Measurements from ENCODE around the gene PTPN1. TPM values are rescaled to one million over a fixed set of nuclear protein-coding genes. Genes with fewer than 3 reads are reported as not detected.
"Not testable (repeated sequence)": the region's sequence is repeated elsewhere in the genome, so short reads cannot be mapped to it uniquely, and the experiment has no call there.

PTPN1 gene
- polyA plus RNA-seq, 1 donor (not counting 4 experiments of a cell fraction or from before 2014, with no cell fraction given), result 61.6 TPM

DNA sequence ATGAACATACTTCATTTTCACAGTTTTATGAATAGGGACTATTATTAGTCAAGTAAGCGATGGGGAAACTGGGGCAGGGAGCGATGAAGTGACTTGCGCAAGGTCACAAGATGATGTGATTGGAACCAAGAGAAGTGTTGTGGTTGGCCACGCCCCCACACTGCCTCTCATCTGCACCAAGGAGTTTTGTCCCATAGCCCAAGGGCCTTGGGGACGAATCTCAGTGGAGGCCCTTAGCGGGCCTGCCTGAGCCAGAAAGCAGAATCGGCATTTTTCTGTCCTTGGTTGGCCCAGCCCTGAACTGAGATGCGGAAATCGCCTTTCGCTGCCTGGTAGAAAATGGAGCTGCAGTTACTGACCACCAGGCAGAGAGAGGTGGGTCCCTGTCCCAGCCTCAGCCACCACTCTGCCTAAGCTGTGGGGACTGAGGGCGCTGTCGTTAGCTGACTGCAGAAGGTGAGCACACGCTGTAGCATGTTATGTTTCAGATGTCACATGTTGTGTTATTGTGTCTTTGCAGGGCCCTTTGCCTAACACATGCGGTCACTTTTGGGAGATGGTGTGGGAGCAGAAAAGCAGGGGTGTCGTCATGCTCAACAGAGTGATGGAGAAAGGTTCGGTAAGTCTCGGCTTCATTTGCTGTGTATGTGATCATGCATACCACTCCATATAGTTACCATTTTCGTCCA lies 57.8 kb downstream of the PTPN1 start:
- Histone ChIP-seq H3K4me1 (ENCODE audit: control insufficient read depth, extremely low read depth, insufficient read depth, low read length) (no peaks in the 10 kb centered on the region), H3K79me2 (ENCODE audit: control insufficient read depth, insufficient read depth, low read length) (peaks cover 86% of the 10 kb centered on the region), H3K4me2 (ENCODE audit: control insufficient read depth, extremely low read depth, insufficient read depth, low read depth, low read length) (no peak overlapping the region)

DNA sequence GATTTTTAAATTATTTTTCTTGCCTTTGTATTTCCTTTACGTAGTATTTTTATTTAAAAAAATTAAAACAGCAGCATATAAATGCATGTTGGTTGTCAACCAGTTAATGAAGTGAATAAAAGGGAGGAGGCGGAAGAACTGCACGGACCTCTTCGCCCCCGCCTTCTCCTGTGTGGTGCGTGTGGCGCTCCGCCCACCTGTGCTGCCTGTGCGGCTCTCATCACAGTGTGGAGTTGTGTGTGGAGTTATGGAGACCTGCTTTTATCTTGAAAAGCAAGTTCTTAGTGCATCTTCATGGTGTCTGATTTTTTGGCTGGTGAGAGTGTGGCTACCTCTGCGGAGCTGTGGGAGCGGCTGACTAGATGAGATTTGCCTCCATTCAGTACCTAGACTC lies 58.4 kb downstream of the PTPN1 start:
- no peak overlapping the region for H3K9ac ChIP-seq (ENCODE audit: control insufficient read depth, extremely low read depth, insufficient read depth, low read length)
- TF ChIP-seq, protein P1, sequence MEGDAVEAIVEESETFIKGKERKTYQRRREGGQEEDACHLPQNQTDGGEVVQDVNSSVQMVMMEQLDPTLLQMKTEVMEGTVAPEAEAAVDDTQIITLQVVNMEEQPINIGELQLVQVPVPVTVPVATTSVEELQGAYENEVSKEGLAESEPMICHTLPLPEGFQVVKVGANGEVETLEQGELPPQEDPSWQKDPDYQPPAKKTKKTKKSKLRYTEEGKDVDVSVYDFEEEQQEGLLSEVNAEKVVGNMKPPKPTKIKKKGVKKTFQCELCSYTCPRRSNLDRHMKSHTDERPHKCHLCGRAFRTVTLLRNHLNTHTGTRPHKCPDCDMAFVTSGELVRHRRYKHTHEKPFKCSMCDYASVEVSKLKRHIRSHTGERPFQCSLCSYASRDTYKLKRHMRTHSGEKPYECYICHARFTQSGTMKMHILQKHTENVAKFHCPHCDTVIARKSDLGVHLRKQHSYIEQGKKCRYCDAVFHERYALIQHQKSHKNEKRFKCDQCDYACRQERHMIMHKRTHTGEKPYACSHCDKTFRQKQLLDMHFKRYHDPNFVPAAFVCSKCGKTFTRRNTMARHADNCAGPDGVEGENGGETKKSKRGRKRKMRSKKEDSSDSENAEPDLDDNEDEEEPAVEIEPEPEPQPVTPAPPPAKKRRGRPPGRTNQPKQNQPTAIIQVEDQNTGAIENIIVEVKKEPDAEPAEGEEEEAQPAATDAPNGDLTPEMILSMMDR (optimal IDR thresholded peaks at IDR 0.05 in 1 of 3, IDR thresholded peaks at IDR 0.05 in 1 of 3, conservative IDR thresholded peaks at IDR 0.05 in 1 of 3; ENCODE audit: extremely low read depth in 1 of 3, insufficient read depth in 2 of 3, low read length in 3 of 3), result no peak
- TF ChIP-seq EZH2 (IDR thresholded peaks at IDR 0.05; ENCODE audit: low read length), result no peak
- no peaks in the 10 kb centered on the region for H3K27me3 ChIP-seq (ENCODE audit: control insufficient read depth, extremely low read depth, insufficient read depth, low read length)
- H3K4me1 ChIP-seq (ENCODE audit: control insufficient read depth, extremely low read depth, insufficient read depth, low read length), result no peaks in the 10 kb centered on the region
- H3K36me3 ChIP-seq (ENCODE audit: control insufficient read depth in 2 of 2, extremely low read depth in 1 of 2, insufficient read depth in 2 of 2, low read length in 2 of 2), result peaks cover 47 to 58% of the 10 kb centered on the region in 2 experiments
- FAIRE-seq (no peak), DNase-seq (ENCODE audit: low read depth, low spot score) (no peak)
- no peak overlapping the region for H3K4me3 ChIP-seq (ENCODE audit: control insufficient read depth in 2 of 3, extremely low read depth in 1 of 3, insufficient read depth in 2 of 3, low read depth in 1 of 3, low read length in 3 of 3)
- no peaks in the 10 kb centered on the region for H3K9me3 ChIP-seq (ENCODE audit: control insufficient read depth, low read depth, low read length)
- H3K9me1 ChIP-seq (ENCODE audit: control insufficient read depth, extremely low read depth, insufficient read depth, low read length), result peaks cover 4% of the 10 kb centered on the region
- peaks cover 6% of the 10 kb centered on the region for H4K20me1 ChIP-seq (ENCODE audit: control insufficient read depth, extremely low read depth, insufficient read depth, low read length)
- peaks cover 86% of the 10 kb centered on the region for H3K79me2 ChIP-seq (ENCODE audit: control insufficient read depth, insufficient read depth, low read length)
- H3K27ac ChIP-seq (ENCODE audit: control insufficient read depth, insufficient read depth, low read length), result no peak overlapping the region
- no peak overlapping the region for H2AFZ ChIP-seq (ENCODE audit: control insufficient read depth, low read length)
- no peak overlapping the region for H3K4me2 ChIP-seq (ENCODE audit: control insufficient read depth, extremely low read depth, insufficient read depth, low read depth, low read length)
- dilution Hi-C loops (cut with MboI; ENCODE audit: extremely low pct_ligation_motif_present, low sequenced_read_pairs), result no loop called here

More for the DNA sequence above, 57.8 kb downstream of the PTPN1 start:
- Histone ChIP-seq H3K9me3 (ENCODE audit: control insufficient read depth, low read depth, low read length) (no peaks in the 10 kb centered on the region), H4K20me1 (ENCODE audit: control insufficient read depth, extremely low read depth, insufficient read depth, low read length) (peaks cover 6% of the 10 kb centered on the region), H3K9ac (ENCODE audit: control insufficient read depth, extremely low read depth, insufficient read depth, low read length) (no peak overlapping the region), H3K27me3 (ENCODE audit: control insufficient read depth, extremely low read depth, insufficient read depth, low read length) (no peaks in the 10 kb centered on the region), H2AFZ (ENCODE audit: control insufficient read depth, low read length) (no peak overlapping the region), H3K4me3 (ENCODE audit: control insufficient read depth in 2 of 3, extremely low read depth in 1 of 3, insufficient read depth in 2 of 3, low read depth in 1 of 3, low read length in 3 of 3) (no peak overlapping the region), H3K9me1 (ENCODE audit: control insufficient read depth, extremely low read depth, insufficient read depth, low read length) (peaks cover 4% of the 10 kb centered on the region), H3K36me3 (ENCODE audit: control insufficient read depth in 2 of 2, extremely low read depth in 1 of 2, insufficient read depth in 2 of 2, low read length in 2 of 2) (peaks cover 48 to 59% of the 10 kb centered on the region in 2 experiments), H3K27ac (ENCODE audit: control insufficient read depth, insufficient read depth, low read length) (no peak overlapping the region)
- DNase-seq (ENCODE audit: low read depth, low spot score) (no peak), FAIRE-seq (no peak)
- TF ChIP-seq, protein P1 (optimal IDR thresholded peaks at IDR 0.05 in 1 of 3, IDR thresholded peaks at IDR 0.05 in 1 of 3, conservative IDR thresholded peaks at IDR 0.05 in 1 of 3; ENCODE audit: extremely low read depth in 1 of 3, insufficient read depth in 2 of 3, low read length in 3 of 3), result no peak
- TF ChIP-seq EZH2 (IDR thresholded peaks at IDR 0.05; ENCODE audit: low read length), result no peak
- dilution Hi-C loops (cut with MboI; ENCODE audit: extremely low pct_ligation_motif_present, low sequenced_read_pairs), result no loop called here

DNA sequence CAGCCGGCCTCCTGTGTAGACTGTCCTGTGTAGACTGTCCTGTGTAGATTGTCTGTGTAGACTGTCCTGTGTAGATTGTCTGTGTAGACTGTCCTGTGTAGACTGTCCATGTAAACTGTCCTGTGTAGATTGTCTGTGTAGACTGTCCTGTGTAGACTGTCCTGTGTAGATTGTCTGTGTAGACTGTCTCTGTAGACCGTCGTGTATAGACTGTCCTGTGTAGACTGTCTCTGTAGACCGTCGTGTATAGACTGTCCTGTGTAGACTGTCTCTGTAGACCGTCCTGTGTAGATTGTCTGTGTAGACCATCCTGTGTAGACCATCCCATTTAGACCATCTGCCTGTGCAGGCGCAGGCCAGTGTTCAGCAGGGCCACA lies 59.3 kb downstream of the PTPN1 start:
- H3K4me2 ChIP-seq (ENCODE audit: control insufficient read depth, extremely low read depth, insufficient read depth, low read depth, low read length); H3K9me1 ChIP-seq (ENCODE audit: control insufficient read depth, extremely low read depth, insufficient read depth, low read length); H3K4me3 ChIP-seq (ENCODE audit: control insufficient read depth in 2 of 3, extremely low read depth in 1 of 3, insufficient read depth in 2 of 3, low read depth in 1 of 3, low read length in 3 of 3); H3K27ac ChIP-seq (ENCODE audit: control insufficient read depth, insufficient read depth, low read length); H2AFZ ChIP-seq (ENCODE audit: control insufficient read depth, low read length); H3K9me3 ChIP-seq (ENCODE audit: control insufficient read depth, low read depth, low read length); H4K20me1 ChIP-seq (ENCODE audit: control insufficient read depth, extremely low read depth, insufficient read depth, low read length); H3K9ac ChIP-seq (ENCODE audit: control insufficient read depth, extremely low read depth, insufficient read depth, low read length); FAIRE-seq; DNase-seq (ENCODE audit: low read depth, low spot score); H3K27me3 ChIP-seq (ENCODE audit: control insufficient read depth, extremely low read depth, insufficient read depth, low read length); H3K4me1 ChIP-seq (ENCODE audit: control insufficient read depth, extremely low read depth, insufficient read depth, low read length); dilution Hi-C loops (cut with MboI; ENCODE audit: extremely low pct_ligation_motif_present, low sequenced_read_pairs): not testable (repeated sequence)
- Histone ChIP-seq H3K79me2 (ENCODE audit: control insufficient read depth, insufficient read depth, low read length) (peaks cover 80% of the 10 kb centered on the region), H3K36me3 (ENCODE audit: control insufficient read depth in 2 of 2, extremely low read depth in 1 of 2, insufficient read depth in 2 of 2, low read length in 2 of 2) (peaks cover 51 to 56% of the 10 kb centered on the region in 2 experiments)

All from keratinocyte (primary cell).